GM19452 (cell line): ENCODE measurements around the gene IFFO2.
"Not testable (repeated sequence)": the region's sequence is repeated elsewhere in the genome, so short reads cannot be mapped to it uniquely, and the experiment has no call there.

ENCODE experiments used
- ATAC-seq: cut with Tn5 transposase; IDR thresholded peaks from one replicate; pipeline ENCODE4 v1.9.1; 2021; ENCODE audit not compliant: unreplicated experiment

The IFFO2 gene

DNA sequence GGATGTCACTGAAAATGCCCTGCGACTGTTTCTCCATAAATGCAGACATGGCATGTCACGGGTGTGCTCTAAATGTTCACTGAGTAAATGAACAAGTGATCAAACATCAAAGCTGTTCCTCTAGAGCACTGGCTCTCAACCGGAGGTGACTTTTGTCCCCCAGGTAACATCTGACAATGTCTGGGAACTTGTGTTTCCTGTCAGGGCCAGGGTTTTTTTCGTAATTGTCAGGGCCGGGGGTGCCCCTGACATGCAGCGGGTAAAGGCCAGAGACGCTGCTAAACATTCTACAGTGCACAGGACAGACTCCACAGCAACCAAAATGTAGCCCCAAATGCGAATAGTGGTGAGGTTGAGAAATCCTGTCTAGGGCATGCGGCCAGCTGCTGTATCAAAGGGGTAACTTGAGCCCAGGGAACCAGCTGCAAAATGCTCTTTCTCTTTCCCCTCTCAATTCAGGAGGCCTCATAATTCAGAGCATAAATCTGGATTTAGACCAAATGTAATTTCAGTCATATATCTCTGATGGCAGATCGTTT is 56.1 kb downstream of the IFFO2 start:
- no peak for ATAC-seq

DNA sequence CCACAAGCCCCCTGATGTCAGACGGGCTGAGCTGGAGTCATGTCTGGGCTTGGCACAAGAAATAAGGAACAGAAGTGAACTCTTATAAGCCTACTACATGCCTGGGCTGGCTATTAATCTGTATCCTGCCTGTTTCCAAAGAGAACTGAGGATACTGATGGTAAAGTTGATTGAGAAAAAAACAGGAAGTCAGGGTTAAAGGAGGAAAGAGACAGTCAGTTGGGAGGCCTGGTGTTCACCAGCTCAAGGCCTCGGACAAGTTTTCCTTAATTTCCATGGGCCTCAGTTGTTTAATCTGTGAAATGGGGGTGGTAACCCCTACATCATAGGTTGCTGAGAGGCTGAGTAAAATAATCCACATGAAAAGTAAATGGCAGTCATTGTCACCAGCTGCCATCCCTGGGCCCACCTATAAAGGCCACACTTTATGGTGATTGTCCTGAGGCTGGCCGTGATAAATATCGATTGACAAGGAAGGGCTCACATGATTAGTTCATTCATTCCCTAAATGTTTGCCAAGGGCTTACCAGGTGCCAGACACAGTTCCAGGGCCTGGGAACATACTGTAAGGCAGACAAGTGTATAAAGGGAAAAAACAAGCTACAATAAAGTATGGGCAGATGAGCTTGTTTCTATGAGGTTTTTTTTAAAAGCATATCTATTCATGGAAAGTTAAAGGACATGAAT is 57.0 kb downstream of the IFFO2 start:
- no peak for ATAC-seq

DNA sequence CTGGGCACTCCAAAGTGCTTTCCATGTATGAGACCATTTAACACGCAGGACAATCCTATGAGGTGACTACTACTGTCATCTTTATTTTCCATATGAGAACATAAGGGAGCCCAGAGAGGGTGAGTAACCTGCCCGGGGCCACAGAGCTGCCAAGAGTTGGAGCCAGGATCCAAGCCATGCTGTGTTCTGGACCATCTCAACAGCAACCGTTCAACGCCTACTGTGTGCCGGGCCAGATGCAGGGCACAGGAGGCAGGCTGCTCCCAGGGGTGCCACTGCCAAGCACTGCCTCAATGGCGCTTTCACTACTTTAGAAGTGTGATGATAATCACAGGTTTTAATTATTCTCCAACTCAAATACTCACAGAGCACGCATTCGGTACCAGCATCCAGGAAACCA is 57.9 kb downstream of the IFFO2 start:
- ATAC-seq = no peak

DNA sequence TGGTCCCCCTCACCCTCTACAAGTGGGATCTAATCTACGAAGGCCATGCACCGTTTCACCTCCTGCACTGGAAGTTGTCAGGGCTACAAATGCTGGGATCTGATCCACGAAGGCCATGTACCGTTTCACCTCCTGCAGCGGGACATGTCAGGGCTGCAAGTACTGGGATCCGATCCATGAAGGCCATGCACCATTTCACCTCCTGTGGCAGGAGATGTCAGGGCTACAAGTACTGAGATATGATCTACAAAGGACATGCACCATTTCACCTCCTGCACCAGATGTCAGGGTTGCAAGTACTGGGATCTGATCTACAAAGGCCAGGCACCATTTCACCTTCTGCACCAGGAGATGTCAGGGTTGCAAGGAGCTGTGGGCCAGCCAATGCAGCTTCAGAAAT is 61.2 kb downstream of the IFFO2 start:
- no peak for ATAC-seq

DNA sequence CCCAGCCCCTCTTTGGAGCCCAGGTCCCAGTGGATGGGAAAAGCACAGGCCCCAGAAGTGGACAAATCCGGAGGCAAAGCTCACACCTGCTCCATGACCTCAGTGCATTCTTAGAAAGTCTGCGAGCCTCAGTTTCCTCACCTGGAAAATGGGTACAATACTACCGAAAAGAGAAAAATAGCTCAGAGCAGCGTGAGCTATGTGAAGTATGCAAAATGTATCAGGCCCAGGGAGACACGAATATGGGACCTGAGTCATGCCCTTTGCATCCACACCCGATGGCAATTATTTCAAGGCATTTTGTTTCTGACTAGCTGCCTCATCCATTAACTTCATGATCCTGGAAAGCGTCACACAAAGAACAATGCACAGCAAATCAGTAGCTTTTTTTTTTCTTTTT is 63.4 kb downstream of the IFFO2 start:
- ATAC-seq = no peak

DNA sequence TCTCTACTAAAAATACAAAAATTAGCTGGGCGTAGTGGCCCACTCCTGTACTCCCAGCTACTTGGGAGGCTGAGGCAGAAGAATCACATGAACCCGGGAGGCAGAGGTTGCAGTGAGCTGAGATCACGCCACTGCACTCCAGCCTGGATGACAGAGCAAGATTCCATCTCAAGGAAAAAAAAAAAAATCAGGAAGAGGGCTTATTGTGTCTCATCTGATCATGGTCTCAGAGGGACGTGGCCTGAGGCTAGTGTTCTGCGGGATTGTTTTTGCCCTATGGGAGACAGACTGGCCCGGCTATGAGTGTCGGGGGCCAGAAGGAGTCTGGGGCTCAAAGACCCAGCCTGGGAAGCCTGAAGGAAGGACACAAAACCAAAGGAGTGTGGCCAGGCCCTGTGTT is 64.6 kb downstream of the IFFO2 start:
- ATAC-seq = not testable (repeated sequence)

DNA sequence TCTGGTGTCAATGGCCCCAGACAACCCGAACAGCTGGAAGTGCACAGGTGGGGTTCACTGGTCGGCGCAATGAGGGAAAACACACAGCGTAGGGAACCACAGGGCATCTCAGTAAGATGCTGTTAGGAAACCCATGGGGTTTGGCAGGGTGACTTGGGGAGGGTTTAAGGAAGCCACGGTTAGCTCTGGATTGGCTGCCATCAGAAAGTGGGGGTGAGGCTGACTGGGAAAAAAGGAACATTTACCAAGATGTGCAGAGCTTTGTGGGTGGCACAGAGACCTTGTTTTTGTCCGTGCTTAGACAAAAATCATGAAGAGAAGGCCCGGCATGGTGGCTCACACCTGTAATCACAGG is 65.1 kb downstream of the IFFO2 start:
- ATAC-seq = no peak

DNA sequence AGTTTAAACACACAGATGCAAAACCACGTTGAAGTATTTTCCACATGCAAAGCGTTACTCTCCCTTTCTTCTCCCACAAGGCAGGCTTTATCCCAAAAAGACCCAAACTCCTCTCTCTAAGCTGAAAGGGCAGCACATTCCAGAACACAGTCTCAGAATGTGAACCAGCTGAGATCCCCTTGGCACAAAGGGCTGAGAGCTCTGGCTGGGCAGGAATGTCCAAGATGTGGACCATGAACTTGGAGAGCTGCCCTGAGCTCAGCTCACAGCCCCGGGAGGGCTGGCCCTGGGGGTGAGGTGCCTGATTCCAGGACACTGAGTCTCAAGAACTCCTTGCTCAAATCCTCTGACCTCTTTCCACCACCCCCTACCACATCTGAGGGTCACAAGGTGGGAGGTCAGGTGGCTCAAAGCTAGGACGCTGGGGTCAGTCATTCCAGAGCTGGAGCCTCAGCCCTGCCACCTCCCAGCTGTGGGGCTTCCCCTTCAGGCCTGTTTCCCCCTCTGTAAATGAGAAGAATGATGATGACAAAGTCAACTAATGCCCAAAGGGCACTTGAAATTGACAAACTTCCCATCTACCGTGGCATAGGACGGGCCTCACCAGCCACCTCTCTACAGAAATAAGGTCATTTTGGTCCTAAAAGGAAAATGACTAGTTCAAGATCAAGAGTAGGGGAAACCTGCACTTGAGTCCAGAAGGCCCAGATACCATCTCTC is 65.6 kb downstream of the IFFO2 start:
- ATAC-seq = no peak

DNA sequence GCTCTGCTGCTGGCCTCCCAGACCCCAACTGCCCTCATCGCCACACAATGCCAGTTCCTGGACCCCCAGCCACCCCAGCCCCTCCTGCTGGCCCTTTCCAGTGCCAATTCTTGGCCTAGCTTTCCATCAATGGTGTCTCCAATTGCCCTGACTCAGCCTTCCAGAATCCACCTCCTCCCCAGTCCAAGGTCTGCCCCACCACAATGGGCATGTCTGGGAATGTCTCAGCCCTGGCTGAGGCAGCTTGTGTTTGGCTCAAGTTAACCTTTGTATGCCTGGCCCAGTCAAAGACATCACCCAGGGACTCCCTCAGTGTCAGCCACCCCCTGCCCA is 70.5 kb downstream of the IFFO2 start:
- no peak for ATAC-seq

DNA sequence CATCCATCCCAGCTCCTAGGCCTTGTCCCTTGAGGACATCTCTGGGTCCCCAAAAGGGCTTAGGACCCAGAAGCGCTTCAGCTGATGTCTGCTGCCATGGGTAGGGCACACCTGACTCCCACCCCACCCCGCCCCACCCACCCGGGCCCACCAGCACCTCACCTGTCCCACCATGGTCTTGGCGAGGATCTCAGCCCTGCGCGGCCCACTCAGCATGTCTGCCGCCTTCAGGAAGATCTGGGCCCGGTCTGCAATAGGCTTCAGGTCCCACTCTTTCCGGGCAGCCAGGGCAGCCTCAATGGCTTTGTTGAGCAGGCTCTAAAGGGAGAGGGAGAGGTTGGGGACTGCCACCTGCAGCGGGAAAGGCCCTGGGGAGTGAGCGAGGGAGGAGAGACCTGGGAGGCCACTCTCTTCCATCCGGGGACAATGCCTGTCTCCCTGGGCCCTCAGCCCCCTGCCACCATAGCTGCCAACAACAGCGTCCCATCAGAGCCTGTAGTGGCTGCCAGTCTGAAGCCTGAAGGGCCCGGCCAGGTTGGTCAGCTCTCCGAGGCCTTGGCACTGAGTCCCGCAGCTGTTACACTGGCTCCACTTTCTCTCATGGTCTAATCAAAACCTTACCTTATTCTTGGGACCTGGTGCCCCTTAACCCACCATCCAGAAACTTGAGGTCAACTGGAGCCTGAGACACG is 71.0 kb downstream of the IFFO2 start:
- ATAC-seq = no peak

DNA sequence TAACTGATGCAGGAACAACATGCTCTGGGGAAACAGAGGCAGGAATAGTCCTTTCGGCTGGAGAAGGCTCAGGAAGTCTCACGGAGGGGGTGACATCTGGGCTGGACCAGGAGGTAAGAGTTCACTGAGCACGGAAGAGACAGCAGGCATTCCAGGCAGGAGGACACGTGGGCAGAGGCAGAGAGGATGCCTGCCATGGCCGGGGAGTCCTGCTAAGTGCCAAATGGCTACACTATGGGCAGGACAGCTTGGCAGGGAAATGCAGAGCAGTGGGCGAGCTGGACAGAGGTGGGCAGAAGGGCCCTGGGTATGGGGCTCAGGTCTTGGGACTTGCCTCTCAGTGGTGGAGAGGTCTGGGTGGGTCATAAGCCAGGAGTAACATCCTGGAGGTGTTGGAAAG is 71.7 kb downstream of the IFFO2 start:
- ATAC-seq = no peak

DNA sequence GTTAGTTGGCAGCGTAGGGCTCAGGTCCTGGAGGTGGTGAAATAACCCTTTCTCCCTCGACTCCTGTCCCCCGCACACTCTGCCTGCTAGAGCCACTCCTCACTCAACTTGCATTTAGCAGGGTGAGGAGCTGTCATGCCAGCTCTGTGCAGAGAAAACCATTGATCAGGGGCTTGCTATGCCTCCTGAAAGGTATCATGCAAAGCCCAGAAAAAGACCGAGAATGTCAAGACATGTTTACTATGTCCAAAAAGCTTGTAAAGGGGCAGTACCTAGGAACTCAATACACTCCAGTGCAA is 72.1 kb downstream of the IFFO2 start:
- ATAC-seq = no peak

DNA sequence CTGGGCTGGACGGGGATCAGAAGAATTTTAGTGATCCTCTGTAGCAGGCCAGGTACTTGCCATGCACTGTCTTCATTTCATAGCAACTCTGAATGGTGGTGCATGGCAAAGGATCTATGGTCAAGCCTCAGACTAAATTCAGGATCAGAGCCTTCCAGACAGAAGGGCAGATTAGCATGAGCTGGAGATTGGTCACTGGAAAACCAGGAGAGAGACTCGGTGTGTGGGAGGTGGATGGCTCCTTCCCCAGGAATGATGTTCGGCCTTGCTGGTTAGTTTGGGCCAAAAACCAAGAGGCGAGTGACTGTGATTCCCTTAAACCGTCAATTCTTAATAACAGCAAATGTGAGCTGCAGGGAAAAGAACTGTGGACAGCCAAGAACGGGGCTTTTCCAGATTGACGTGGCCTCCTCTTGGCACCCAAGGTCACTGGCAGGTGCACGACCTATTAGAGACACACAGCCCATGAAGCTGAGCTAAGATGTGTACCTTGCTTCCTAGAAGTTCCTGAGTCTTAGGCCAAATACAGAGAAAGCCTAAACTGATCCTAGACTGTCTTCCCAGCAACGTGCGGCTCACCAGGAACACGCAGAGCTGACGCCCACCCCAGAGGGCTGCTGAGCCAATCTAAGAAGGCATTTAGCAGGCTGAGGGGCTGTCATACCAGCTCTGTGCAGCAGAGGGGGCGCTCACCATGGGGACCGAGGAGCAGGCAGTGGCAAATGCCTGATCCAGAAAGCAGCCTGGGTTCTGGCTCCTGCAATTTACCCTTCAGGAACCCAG is 72.6 kb downstream of the IFFO2 start:
- ATAC-seq = no peak

DNA sequence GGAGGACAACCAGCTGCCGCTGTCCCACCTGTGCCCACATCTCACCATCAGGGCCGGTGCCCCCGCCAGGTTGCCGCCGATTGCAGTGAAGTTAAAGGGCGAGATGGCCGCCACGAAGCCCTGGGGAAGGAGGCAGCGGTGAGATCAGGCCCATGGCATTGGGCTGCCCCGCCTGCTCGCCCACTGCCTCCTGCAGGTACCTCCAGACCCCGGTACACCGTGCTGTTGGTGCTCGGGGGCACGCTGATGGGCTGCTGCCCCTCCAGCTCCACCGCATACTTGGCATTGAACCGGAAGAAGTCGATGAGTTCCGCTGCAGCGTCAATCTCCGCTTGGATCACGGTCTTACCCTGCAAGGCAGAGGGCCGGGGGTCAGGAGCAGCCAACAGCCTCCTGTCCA is 73.4 kb downstream of the IFFO2 start:
- no peak for ATAC-seq

DNA sequence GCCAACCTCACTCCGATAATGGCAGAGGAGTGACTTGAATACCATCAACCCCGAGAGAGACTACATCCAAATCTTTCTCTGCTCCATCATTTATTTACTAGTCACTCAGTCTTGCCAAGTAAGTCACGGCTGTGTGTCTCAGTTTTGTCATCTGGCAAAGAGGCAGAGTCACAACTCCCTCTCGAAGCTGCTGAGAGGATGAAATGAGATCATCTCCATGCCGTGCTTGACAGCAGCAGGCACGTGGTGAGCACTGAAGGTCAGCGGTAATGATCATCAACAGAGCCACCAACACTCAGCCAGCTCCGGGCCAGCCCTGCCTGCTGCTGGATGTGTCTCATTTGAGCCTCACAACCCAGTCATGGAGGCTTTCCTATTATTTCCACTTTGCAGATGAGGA is 74.0 kb downstream of the IFFO2 start:
- ATAC-seq = no peak

DNA sequence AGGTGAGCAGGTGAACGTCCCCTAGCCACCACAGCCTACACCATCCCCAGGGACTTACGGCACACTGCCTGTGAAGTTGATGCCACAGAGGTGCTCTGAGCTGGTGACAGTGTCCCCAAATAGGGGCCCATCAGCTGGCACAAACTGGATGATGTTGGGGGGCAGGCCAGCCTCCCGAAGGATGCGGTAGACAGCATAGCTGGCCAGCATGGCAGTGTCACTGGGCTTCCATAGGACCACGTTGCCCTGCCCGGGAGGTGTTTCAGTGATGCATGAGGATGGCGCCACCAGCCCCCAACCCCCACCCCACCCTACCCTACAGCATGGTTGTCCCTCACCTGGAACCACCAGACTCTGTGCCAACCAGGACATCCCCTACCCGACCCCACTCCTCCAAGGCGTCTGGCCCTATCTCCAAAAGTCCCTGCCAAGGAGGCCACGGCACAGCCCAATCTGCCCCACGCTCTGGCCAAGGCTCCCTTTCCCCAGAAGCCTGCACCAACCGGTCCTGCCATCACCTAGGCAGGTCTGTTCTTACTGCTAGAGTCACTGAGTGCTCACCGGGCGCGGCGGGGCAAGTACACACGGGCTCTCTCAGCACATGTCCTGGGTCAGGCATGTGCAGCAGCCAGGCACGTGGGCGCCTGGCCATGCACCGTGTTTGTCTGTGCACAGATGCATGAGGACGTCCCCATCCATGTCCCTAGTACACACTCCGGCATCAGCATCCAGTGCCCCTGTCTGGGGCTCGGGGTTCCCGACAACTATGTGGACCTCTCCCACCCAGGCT is 74.6 kb downstream of the IFFO2 start:
- no peak for ATAC-seq

DNA sequence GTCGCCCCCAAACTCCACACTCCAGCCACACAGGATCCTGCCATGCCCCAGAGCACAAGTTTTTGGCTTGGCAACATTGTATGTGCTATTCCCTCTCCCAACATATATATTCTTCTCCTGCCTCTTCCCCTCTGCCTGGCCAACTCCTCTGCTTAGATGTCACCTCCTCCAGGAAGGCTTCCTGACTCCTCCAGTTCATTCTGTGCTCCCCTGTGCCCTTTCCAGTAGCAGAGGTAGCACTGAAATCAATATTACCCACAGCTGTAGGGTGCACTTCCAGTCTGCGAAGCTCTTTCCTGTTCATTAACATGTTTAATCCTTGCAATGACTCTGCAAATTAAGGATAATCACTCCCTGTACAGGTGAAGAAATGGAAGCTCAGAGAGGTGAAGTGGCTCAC is 75.3 kb downstream of the IFFO2 start:
- no peak for ATAC-seq

DNA sequence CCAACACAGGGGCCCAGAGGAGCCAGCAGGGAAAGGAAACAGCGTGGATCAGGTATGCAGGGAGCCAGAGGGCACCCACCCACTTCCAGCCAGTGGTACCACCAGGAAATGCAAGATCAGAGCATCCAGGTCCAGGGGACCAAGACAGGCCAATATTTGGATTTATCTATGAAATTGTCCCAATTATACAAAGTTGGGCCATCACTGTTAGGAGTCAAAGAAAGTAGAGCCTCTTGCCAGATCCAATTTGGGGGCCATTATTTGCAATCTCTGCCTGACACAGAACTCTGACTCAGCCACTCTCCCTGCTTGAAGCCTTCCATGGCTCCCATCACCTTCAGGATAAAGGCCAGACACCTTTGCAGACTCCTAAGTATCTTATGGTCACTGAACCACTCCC is 75.9 kb downstream of the IFFO2 start:
- ATAC-seq = no peak

DNA sequence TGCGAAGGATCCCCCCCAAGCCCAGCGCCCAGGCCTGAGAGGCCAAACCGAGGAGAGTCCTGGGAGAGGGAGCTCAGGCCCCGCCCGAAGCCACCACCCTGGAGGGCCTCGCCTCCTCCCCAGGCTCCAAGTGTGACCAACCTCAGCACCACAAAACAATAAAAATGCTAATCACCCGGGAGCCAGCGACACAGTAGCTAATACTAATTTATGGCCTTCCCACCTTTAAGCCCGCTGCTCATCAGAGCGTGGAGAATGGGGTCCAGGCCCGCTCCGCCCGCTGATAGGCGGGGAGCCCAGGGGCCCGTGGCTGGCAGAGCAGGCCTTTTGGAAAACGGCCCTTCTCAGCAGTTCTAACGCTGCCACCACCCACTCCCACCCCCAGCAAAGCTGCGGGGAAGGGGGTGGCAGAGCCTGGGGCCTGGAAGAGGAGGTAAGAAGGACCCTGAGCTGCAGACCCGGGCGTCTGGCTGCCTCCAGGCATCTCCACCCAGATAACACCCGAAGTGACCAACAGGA is 76.6 kb downstream of the IFFO2 start:
- ATAC-seq = no peak

DNA sequence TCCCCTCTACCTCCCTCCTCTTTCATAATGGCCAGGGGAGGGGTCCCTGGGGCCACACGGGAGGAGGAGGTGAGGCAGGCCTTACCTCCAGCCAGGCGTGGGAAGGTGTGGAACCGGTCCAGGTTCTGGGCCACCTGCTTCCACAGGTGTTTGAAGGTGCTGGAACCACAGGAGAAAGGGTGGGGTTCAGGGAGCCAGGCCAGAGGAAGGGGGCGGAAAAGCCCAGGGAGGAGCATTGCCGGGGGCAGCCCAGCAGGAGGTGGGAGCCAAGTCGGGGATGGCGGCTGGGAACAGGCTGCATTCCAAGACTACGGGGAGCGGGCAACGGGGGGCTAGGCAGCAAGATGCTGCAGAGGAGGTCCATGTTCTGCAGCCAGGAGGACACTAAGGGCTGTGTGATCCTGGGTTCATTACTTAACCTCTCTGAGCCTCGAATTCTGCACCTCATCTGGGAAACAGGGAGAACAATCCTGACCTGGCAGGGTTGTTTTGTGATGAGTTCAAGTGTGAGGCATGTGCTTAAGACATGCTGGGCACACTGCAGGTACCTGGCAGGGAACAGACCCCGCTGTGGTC is 77.2 kb downstream of the IFFO2 start:
- ATAC-seq = no peak
